SJCRH30 (cell line): ENCODE data around the gene GALNT17. TPM values are rescaled to one million over a fixed set of nuclear protein-coding genes. Genes with fewer than 3 reads are reported as not detected.

ENCODE experiments used
- DNase-seq, 2 experiments: peaks; one replicate each; pipeline ENCODE4 v3.0.0-alpha.2; 2015 to 2020
- H3K27ac ChIP-seq: fragments of 250-450 bp; sonication (Bioruptor Pico); 2 replicates; pipeline ENCODE4 v1.5.1; 2020; ENCODE audit warnings: mild to moderate bottlenecking, moderate library complexity
- H3K27me3 ChIP-seq: fragments of 250-450 bp; sonication (Bioruptor Pico); 2 replicates; pipeline ENCODE4 v1.5.1; 2020; ENCODE audit warnings: mild to moderate bottlenecking, moderate library complexity
- H3K36me3 ChIP-seq: fragments of 250-450 bp; sonication (Bioruptor Pico); 2 replicates; pipeline ENCODE4 v1.5.1; 2020; ENCODE audit warnings: mild to moderate bottlenecking, moderate library complexity
- H3K4me1 ChIP-seq: fragments of 250-450 bp; sonication (Bioruptor Pico); 2 replicates; pipeline ENCODE4 v1.5.1; 2020; ENCODE audit warnings: mild to moderate bottlenecking, moderate library complexity
- H3K4me3 ChIP-seq: fragments of 250-450 bp; sonication (Bioruptor Pico); 2 replicates; pipeline ENCODE4 v1.5.1; 2020; ENCODE audit warnings: mild to moderate bottlenecking, moderate library complexity
- H3K9me3 ChIP-seq: fragments of 250-450 bp; sonication (Bioruptor Pico); replicated peaks from 2 replicates; pipeline ENCODE4 v1.5.1; 2020; ENCODE audit warnings: mild to moderate bottlenecking, moderate library complexity
- total RNA-seq: library from RNA; depleted of rRNA; stranded (reverse); fragments of >200 nt; shearing (Covaris generic); gene quantifications from 2 replicates; pipeline ENCODE4 v1.2.3, GENCODE V29; 2014

Gene GALNT17
- total RNA-seq, 1 experiment from 2014 or later: not detected

DNA sequence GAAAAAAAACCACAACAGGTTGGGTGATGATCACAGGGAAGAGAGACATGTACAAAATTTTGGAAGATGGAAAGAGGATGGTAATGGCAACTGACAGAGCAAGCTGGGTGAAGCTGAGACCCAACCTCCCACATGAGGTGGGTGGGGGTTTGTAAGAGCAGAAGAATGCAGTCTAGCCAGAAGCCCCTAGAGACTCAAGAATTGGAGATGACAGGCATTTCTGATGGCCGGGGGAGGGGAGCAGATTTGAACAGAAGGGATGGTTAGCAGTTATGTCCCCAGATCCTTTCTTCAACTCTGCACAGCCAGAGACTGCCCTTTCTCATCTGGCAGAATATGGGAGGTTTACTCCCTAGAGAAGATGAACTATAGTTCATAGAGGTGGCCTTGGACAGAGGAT lies 208.0 kb downstream of the GALNT17 start:
- Histone ChIP-seq H3K36me3 (no peaks in the 10 kb centered on the region), H3K4me3 (no peak overlapping the region), H3K27me3 (no peaks in the 10 kb centered on the region; the same call in 1 of the 2 replicates), H3K4me1 (no peaks in the 10 kb centered on the region), H3K27ac (no peak overlapping the region), H3K9me3 (no peaks in the 10 kb centered on the region; the same call in 1 of the 2 replicates)
- no peak for DNase-seq

DNA sequence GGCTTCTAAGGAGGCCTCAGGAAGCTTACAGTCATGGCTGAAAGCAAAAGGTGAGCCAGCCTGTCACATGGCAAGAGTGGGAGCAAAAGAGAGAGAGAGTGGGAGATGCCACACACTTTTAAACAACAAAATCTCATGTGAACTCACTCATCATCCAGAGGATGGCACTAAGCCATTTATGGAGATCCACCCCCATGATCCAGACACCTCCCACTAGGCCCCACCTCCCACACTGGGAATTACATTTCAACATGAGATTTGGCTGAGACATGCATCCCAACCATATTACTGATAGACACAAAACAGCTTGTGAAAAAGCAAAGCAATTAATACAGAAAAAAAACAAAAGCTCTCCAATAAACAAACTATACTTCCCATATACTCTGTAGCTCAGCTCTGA lies 210.3 kb downstream of the GALNT17 start:
- Histone ChIP-seq H3K9me3 (no peaks in the 10 kb centered on the region), H3K27ac (no peak overlapping the region), H3K4me1 (no peaks in the 10 kb centered on the region), H3K4me3 (no peak overlapping the region), H3K27me3 (no peaks in the 10 kb centered on the region; the same call in 1 of the 2 replicates), H3K36me3 (no peaks in the 10 kb centered on the region)
- DNase-seq: no peak

DNA sequence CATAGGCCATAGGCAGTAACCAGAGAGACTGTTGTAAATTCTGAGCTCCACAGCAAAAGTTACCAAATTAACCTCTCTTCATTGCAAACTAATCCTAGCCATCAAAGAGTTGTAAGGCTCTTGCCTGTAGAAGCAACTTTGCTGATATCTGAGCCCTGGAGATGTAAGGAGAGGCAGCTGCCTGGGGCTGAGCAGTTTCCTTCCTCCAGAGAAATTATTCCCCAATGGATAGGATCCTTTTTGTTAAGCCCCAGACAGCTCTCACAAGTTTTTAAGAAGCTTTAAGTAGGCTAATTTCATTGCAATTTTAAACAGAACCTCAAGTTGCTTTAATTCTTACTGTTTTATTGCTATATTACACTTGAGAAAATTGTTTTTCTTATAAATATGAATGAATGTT lies 211.1 kb downstream of the GALNT17 start:
- Histone ChIP-seq H3K4me1 (no peaks in the 10 kb centered on the region), H3K4me3 (no peak overlapping the region), H3K27ac (no peak overlapping the region), H3K9me3 (no peaks in the 10 kb centered on the region), H3K36me3 (no peaks in the 10 kb centered on the region), H3K27me3 (no peaks in the 10 kb centered on the region; the same call in 1 of the 2 replicates)
- no peak for DNase-seq

DNA sequence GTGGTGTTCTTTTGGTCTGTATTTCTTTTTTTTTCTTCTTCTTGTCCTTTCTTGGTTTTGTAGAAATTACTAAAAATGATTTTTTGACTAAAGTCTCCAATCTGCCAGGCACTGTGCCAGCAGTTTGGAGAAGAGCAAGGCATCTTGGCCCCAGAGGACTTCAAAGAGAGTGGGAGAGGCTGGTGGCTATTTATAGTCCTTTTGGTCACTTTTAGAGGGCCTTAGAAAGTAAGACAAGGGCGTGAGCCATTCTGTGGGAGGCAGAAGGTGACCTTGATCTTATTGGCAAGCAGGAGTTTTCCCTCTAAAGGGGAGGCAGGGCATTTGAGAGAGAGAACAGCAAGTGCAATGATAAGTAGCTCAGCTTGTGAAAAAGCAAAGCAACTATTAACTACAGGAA lies 211.9 kb downstream of the GALNT17 start:
- no peak for DNase-seq
- Histone ChIP-seq H3K27me3 (no peaks in the 10 kb centered on the region; the same call in 1 of the 2 replicates), H3K9me3 (no peaks in the 10 kb centered on the region), H3K27ac (no peak overlapping the region), H3K36me3 (no peaks in the 10 kb centered on the region), H3K4me1 (no peaks in the 10 kb centered on the region), H3K4me3 (no peak overlapping the region)

DNA sequence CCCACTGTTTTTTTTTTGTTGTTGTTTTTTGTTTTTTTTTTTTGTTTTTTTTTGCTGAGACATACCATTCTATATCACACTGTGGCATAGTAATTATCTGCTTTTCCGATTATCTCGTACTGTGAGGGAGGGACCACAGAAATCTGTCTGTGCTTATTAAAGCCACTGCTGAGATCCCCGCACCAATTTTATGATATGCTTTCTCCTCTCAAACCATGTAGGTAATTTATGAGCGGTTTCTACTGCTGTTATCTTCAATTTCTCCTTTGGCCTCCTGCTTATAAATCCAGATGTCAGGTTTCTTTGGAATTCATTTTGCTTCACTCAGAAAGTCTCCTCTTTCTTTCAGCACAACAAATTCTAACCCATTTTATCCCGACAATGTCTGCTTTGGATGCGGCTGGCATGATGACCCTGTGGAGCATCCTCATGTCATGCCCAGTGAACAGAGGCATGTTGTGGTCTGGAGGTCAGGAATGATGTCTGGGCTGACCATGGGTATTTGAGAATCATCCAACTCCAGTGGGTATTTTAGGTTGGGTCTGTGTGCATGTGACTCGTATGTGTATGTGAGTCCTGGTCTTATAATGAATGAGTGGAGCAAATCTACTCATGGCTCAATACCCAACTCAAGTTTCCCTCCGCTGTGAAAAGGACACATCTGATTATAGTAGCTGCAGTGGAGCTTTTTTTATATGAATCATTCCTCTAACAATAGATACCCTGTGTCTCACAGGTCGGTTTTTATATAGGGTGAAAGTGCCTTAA lies 213.4 kb downstream of the GALNT17 start:
- no peak for DNase-seq
- no peaks in the 10 kb centered on the region; the same call in 1 of the 2 replicates for H3K4me1 ChIP-seq
- no peak overlapping the region for H3K4me3 ChIP-seq
- H3K27ac ChIP-seq: no peak overlapping the region
- no peaks in the 10 kb centered on the region for H3K27me3 ChIP-seq
- no peaks in the 10 kb centered on the region for H3K9me3 ChIP-seq
- no peaks in the 10 kb centered on the region for H3K36me3 ChIP-seq

DNA sequence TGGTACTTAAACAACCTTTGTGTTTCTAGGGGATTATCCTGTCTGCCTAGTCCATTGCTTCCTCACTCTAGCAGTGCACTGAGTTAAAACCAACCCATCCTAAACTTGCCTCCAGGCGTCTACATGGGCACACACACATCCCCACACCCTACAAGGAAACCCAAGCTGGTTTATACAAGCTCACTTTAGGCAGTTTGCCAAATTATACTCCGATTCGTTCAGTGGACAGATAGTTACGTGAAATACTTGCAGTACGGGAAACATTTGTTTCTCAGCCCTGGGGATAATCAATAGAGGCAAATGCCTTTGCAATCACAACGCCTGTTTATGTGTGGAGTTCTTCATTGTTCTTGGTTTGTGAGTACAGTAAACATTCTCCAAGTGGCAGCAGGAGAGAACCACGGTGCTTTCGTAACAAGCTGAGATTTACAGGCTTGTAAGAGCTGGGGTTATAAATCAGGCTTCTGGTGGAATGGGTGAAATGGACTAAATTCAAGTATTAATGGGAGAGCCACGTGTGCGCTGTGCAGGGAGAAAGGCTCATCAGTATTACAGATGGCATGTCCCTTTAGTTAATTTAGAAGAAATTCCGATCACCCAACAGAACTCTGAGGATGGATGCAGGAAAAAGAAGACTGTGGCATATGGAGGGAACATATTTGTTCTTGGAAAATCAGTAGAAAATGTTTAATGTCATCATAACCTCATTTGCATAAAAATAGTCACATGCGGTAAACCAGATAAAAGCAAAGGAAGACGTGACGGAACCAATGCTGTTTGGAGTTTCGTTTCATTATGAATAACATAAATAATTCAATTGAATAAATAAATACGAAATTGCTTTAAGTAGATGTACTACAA lies 217.1 kb downstream of the GALNT17 start:
- Histone ChIP-seq H3K9me3 (no peaks in the 10 kb centered on the region; the same call in 1 of the 2 replicates), H3K4me3 (no peak overlapping the region), H3K27me3 (no peaks in the 10 kb centered on the region), H3K4me1 (no peaks in the 10 kb centered on the region; the same call in 1 of the 2 replicates), H3K27ac (no peak overlapping the region), H3K36me3 (no peaks in the 10 kb centered on the region)
- DNase-seq: peak in 1 of 2 experiments; percentile 19

DNA sequence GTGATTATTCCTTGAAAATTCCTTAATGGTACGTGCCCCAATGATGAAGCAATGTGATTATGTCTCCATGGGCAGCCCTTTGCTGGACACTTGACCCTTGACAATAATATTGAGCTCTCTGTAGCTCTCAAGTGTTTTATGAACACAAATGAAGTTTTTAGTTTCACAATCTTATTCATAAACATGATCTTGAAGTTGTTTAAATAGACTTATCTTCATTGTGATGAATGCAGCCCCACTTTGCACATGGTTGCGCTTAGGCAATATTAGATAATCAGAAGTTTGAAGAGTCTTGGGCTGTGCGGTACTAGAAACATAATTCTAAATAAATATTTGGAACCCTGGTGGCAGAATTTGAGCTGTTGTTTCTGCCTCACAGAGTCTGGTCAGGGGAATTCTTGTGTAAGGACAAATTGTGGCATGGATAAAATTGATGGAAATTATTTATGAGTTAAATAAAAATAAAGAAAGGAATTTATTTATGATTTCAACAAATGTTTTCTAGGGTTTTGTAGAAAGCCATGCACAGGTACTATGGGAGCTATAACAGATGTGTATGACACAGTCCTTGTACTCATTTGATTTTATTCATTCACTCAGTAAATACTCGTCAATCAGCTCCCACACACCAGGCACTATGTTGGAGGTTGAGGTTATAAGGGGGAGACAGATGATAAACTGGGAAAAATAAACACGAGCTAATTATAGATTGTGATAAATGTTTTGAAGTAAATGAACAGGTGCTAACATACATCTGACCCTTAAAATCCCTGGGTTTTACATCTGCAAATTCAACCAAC lies 217.9 kb downstream of the GALNT17 start:
- Histone ChIP-seq H3K4me3 (no peak overlapping the region), H3K27ac (no peak overlapping the region), H3K36me3 (no peaks in the 10 kb centered on the region), H3K27me3 (no peaks in the 10 kb centered on the region), H3K4me1 (no peaks in the 10 kb centered on the region; the same call in 1 of the 2 replicates), H3K9me3 (no peaks in the 10 kb centered on the region; the same call in 1 of the 2 replicates)
- no peak for DNase-seq

DNA sequence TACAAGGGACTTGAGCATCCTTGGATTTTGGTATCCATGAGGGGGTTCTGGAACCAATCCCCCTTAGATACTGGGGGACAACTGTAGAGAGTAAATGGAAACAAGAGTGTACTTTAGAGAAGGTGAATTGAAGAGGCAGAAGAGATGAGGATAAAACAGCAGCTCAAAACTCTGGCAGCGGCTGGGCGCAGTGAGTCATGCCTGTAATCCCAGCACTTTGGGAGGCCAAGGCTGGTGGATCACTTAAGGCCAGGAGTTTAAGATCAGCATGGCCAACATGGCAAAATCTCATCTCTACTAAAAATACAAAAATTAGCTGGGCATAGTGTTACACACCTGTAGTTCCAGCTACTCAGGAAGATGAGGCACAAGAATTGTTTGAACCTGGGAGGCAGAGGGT lies 218.7 kb downstream of the GALNT17 start:
- no peak overlapping the region for H3K4me3 ChIP-seq
- DNase-seq: no peak
- no peak overlapping the region for H3K27ac ChIP-seq
- H3K4me1 ChIP-seq: no peaks in the 10 kb centered on the region; the same call in 1 of the 2 replicates
- no peaks in the 10 kb centered on the region for H3K27me3 ChIP-seq
- no peaks in the 10 kb centered on the region for H3K36me3 ChIP-seq
- H3K9me3 ChIP-seq: no peaks in the 10 kb centered on the region; the same call in 1 of the 2 replicates

DNA sequence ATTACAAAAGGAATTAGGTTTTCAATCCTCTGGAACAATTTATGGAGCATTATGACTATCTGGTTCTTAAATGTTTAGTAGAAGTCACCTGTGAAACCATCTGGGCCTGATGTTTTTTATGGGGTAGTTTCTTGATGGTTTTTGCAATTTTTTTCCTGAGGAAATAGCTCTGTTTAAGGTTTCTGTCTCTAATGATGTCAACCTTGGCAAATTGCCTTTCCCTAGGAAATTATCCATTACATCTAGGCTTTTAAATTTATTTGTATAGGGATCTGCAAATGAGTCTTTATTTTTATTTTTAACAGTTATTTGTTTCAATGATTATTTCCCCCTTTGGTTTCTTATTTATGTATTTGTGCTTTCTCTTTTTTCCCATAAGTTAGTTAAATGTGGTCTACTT lies 222.8 kb downstream of the GALNT17 start:
- no peaks in the 10 kb centered on the region for H3K27me3 ChIP-seq
- no peaks in the 10 kb centered on the region; the same call in 1 of the 2 replicates for H3K4me1 ChIP-seq
- no peak overlapping the region for H3K27ac ChIP-seq
- H3K9me3 ChIP-seq: no peaks in the 10 kb centered on the region; the same call in 1 of the 2 replicates
- no peaks in the 10 kb centered on the region for H3K36me3 ChIP-seq
- no peak overlapping the region for H3K4me3 ChIP-seq
- DNase-seq: no peak

DNA sequence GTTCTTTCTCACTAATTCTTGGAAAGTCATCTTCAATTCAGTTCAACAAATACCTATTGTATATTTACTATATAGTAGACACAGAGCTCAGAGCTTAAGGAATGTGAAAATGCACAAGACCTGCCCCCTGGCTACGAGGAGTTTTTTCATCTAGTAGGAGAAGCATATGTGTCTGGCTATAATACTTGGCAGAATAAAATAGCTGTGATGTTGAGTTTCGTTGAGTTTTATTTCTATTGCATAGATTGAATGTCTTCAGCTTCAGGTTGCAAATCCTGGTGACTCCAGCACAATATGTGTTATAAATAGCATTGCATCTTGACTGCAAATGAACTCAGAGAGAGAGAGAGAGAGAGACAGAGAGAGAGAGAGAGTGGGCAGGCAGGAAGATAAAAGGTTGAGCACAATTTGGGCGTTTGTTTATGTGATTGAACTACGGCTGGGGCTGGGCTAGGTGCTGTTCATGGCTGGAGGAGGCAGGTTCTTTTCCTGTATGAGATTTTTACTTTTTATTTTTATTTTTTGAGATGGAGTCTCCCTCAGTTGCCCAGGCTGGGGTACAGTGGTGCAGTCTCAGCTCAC lies 229.6 kb downstream of the GALNT17 start:
- no peak overlapping the region for H3K4me3 ChIP-seq
- no peak for DNase-seq
- no peak overlapping the region for H3K27ac ChIP-seq
- no peaks in the 10 kb centered on the region for H3K4me1 ChIP-seq
- H3K9me3 ChIP-seq: no peaks in the 10 kb centered on the region
- H3K36me3 ChIP-seq: no peaks in the 10 kb centered on the region
- no peaks in the 10 kb centered on the region for H3K27me3 ChIP-seq

DNA sequence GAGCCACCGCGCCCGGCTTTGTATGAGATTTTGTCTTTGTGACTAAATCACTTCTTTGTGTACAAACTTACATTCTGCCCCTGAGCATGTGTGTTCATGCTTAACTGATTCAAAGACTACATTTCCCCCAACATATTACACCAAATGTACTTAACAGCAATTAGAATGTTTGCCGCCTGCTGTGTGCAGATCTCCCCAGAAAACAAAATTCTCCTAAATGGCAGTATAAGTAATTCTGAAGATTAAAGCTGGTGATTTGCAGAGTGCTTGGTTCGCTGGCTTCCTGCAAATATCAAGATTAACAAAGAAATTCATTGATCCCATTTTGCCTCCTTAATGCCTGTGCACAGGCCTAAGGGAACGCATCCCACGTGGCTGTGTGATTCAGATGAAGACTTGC lies 230.3 kb downstream of the GALNT17 start:
- Histone ChIP-seq H3K9me3 (no peaks in the 10 kb centered on the region), H3K27ac (no peak overlapping the region), H3K36me3 (no peaks in the 10 kb centered on the region), H3K4me1 (no peaks in the 10 kb centered on the region), H3K4me3 (no peak overlapping the region), H3K27me3 (no peaks in the 10 kb centered on the region)
- DNase-seq: no peak

DNA sequence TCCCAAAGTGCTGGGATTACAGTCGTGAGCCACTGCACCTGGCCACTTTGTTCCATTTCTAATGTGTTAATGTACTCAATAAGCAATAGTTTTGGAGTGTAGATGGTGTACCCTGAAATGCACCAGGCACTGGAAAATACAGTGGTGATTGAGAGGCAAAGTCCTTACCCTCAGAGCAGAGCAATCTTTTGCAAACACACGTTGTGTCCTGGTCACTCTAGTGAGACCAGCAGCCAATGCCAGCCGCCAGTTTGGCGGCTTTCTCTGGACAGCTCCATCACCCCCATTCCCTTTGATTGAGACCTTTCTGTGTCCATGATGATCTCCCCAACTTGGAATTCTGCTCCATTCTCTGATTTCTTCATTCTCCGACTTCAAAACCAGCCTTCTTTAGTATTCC lies 231.3 kb downstream of the GALNT17 start:
- Histone ChIP-seq H3K27me3 (no peaks in the 10 kb centered on the region), H3K9me3 (no peaks in the 10 kb centered on the region), H3K4me3 (no peak overlapping the region), H3K27ac (no peak overlapping the region), H3K36me3 (no peaks in the 10 kb centered on the region), H3K4me1 (no peaks in the 10 kb centered on the region)
- DNase-seq: no peak

DNA sequence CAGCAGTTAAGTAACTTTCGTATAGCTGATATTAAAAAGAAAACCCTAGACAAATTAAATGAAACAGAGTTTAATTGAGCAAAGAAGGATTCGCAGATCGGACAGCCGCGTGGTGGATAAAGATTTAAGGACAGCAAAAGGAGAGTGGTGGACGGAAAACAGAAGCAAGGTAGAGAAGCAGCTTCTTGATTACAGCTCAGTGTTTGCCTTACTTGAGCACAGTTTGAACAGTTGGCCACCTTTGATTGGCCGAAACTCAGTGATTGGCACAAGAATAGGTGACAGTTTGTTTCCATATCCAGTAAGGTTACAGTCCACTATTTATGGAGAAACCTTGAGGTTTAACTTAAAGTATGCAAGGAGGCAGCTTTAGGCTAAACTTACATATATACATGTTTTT lies 231.7 kb downstream of the GALNT17 start:
- Histone ChIP-seq H3K36me3 (no peaks in the 10 kb centered on the region), H3K27me3 (no peaks in the 10 kb centered on the region), H3K4me3 (no peak overlapping the region), H3K27ac (no peak overlapping the region), H3K4me1 (no peaks in the 10 kb centered on the region), H3K9me3 (no peaks in the 10 kb centered on the region)
- no peak for DNase-seq

DNA sequence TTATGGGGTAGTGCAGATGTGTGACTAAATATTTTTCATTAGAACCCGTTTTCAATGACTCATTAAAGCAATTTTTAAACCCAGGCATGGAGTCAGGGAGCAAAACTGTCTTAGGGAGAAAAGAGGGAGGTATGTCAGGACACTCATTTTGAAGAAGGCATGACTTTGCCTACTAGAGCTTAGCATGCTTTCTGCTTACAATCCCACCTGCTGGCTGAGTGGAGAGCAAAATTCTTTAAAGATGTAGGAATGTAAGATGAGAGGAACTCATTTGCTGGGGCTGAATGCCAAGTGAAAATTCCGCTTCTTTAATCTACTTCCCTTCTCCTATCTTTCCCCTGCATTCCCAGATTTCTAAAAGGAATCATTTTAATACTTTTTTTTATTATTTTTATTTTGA lies 232.6 kb downstream of the GALNT17 start:
- Histone ChIP-seq H3K9me3 (no peaks in the 10 kb centered on the region), H3K4me1 (no peaks in the 10 kb centered on the region), H3K27me3 (no peaks in the 10 kb centered on the region), H3K27ac (no peak overlapping the region), H3K4me3 (no peak overlapping the region), H3K36me3 (no peaks in the 10 kb centered on the region)
- DNase-seq: no peak
